Measurements from ENCODE around the gene ERF.
A peak's percentile ranks its signal among the peaks of the same experiment; 100 is the strongest.

The ERF gene

GRCh38 chr19:42254850-42255765, at the start of gene ERF:
ERF (minus strand) TSS chr19:42255128; CDS start chr19:42254999, 129 bp downstream.
- DNase-seq = peak; percentile 60 to 93

DNA sequence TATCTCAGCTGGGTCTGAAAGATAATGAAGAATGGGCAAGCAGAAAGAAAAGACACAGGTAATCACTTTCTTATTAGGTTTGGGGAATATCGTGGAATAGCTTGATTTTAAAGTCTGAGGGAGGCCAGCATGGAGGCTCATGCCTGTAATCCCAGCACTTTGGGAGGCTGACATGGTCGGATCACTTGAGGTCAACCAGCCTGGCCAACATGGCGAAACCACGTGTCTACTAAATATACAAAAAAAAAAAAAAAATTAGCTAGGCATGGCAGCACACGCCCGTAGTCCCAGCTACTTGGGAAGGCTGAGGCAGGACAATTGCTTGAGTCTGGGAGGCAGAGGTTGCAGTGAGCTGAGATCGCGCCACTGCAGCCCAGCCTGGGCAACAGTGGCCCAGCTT, 48.9 kb upstream of the ERF start:
- DNase-seq = no peak

DNA sequence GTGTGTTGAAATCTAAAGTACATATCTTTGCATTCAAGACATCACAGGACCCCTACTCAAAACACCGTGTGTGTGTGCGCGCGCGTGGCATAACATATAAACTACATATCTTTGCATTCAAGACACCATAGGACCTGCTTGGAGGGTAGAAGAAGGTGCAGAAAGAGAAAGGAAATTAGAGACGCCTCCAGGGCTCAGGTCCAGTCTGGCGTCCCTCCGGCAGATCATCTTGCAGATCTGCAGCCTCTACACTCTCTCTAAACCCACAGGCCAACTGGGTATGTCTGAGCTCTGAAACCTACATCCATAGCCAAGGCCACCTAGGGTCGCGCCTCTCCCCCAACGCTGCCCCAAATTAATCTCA, 48.2 kb upstream of the ERF start:
- DNase-seq = no peak

DNA sequence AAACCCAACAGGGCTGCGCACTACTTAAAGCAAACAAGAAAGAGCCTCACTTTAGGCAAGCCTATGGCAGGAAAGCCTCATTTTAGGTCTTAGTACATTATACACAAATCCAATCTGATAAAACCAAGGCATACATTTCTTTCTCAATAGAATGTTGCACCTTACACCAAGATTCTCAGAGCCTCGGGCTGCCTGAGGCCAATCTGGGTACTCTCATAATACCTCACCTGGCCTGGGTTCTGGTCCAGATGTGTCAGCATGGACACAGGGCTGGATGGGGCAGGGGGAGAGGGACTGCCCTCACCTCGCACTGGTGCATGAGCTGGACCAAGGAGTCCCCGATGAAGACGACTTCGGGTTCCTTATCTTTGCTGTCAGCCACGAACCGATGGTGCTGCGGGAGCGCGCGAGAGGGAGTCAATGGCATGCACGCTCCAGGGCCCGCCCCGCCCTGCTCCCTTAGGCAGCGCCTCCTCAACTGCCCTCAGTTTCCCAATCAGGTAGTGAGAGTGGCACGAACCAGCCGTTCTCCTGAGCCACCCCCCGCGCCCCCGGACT, 46.8 kb upstream of the ERF start, which contains the start of gene PRR19:
Gene PRR19, plus strand, starts transcription at position 487 of the 558 bp plus-strand sequence. CDS start 7,453 bp downstream, outside the sequence.
- no peak for DNase-seq

DNA sequence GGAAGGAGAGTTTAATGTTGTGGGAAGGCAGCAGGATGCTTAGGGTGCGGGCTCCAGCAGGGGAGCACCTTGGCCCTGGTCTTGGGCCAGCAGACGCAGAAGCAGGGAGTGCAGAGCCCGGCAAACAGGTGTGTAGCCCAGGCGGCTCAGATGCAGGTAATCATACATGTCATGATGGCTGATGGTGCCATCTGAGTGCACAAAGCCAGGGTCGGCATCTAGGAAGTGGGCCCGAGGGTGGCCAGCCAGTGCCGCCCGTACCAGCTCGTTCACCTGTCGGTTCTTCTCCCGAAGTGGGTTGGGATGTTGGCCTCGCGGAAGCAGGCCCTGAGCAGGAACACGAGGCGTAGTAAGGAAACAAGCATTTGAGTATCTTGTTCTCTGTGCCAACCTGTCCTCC, 42.1 kb upstream of the ERF start:
- DNase-seq = no peak

DNA sequence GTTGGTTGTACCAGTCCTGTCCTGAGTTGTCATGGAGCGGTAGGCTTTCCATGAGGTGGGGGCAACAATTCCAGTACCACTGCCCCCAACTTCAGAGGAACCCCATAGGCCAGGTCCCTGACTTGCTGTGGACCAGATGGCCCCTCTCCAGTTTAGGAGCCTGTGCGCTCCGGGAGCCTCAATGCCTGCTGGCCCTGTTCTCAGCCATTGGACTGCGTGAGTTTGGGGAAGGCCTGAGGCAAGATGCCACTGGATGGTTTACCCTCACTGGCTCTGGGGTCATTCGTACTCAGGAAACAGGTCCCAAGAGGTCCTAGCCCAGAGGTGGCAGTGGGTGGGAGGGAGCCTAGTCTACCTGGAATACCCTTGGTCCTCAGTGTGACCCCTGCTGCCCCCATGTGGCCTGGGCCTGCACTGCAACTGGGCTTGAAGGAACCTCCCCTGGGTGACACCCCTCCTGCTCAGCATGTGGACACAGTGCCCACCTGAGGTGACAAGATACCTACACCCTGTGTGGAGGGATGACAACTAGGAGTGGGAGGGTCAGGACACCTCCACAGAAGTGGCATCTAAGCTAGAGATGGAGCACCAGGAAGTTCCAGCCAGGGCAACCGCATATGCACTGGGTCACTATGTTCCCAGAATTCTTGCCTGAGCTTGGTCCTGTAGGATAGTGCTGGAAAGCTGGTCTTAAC, 41.0 kb upstream of the ERF start:
- DNase-seq = peak; percentile 44 to 45

DNA sequence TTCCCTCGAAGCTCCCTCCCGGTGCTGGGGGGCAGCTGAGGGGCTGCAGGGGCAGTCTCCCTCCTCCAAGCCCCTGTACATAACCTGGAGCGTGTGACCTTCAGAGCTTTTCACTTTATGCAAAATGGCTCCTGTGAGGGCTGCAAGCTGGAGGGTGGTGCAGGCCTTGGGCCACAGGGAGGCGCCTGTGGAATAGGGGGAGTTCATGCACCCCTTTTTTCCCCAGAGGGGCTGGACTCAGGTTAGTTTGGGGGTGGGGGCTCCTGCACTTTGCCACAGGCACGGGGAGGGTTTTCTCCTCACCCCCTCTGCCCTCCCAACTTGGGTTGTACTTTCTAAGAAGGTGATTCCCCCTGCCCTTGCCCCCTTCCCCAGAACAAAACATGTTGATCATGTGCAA, 40.4 kb upstream of the ERF start:
- no peak for DNase-seq

- no peak for DNase-seq
These were observed 39.7 kb upstream of the ERF start for GRCh38 chr19:42294471-42295137.

DNA sequence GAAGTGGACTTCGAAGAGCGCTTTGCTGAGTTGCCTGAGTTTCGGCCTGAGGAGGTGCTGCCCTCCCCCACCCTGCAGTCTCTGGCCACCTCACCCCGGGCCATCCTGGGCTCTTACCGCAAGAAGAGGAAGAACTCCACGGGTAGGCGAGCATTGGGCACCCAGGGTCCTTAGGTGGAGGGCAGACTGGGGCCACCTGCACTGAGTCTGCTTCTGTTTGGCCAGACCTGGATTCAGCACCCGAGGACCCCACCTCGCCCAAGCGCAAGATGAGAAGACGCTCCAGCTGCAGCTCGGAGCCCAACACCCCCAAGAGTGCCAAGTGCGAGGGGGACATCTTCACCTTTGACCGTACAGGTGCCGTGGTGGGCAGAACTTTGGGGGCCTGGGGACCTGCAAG, 39.0 kb upstream of the ERF start:
- no peak for DNase-seq

- no peak for DNase-seq
These were observed 38.6 kb upstream of the ERF start for GRCh38 chr19:42293540-42293939.

GRCh38 chr19:42292963-42293362, 38.0 kb upstream of the ERF start:
- no peak for DNase-seq

DNA sequence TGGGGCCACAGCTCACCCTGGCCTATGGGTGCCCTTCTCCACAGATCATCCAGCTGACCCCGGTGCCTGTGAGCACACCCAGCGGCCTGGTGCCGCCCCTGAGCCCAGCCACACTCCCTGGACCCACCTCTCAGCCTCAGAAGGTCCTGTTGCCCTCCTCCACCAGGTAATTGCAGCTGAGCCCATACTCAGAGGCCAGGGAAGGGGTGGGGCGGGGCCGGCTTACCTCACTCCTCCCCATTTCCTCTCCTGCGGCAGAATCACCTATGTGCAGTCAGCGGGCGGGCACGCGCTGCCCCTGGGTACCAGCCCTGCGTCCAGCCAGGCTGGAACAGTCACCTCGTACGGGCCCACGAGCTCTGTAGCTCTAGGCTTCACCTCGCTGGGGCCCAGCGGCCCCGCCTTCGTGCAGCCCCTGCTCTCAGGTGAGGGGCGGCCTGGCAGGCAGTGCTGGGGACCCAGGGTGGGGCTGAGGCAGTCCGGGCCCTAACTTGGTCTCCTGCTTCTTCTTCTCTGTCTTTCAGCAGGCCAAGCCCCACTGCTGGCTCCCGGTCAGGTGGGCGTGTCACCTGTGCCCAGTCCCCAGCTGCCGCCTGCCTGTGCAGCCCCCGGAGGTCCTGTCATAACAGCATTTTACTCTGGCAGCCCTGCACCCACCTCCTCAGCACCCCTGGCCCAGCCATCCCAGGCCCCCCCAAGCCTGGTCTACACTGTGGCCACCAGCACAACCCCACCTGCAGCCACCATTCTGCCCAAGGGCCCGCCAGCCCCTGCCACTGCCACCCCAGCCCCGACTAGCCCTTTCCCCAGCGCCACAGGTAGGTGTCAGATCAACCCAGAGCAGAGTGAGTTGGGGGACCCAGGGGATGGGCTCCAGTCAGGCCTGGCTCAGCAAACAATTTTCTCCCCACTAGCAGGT, 37.4 kb upstream of the ERF start:
- DNase-seq = no peak

DNA sequence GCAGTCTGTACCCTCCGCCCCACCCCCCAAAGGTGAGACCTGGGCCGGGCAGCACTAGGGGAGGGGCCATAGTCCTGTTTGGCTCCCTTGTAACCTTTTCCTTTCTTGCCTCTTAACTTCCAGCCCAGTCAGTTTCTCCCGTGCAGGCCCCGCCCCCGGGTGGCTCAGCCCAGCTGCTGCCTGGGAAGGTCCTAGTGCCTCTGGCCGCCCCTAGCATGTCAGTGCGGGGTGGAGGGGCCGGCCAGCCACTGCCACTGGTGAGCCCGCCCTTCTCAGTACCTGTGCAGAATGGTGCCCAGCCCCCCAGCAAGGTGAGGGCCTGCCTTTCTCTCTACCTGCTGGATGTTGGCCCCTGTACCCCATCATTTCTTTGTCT, 36.5 kb upstream of the ERF start:
- no peak for DNase-seq

GRCh38 chr19:42290523-42291434, 35.9 kb upstream of the ERF start:
- peak in 1 of 2 donors; percentile 74 for DNase-seq

GRCh38 chr19:42290136-42290522, 35.2 kb upstream of the ERF start:
- DNase-seq = no peak

DNA sequence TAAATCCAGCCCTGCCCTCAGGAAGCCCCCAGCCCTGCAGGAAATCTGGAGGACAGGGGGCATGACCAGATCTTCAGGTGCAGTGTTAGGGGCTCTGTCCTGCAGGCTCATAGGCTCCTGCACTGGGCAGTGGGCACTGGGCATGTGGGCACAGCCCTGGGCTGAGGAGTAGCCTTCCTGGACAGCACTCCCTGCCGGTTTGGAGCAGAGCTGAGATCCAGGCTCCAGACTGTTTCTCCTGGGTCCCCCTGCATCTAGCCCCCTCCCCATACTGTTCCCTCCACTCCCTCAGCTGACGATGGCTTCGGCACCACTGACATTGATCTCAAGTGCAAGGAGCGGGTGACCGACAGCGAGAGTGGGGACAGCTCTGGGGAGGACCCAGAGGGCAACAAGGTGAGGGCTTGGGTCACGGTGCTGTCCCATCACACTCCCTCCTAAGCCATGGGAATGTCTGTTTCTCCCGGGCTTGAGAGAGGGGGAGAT, 34.7 kb upstream of the ERF start:
- no peak for DNase-seq

DNA sequence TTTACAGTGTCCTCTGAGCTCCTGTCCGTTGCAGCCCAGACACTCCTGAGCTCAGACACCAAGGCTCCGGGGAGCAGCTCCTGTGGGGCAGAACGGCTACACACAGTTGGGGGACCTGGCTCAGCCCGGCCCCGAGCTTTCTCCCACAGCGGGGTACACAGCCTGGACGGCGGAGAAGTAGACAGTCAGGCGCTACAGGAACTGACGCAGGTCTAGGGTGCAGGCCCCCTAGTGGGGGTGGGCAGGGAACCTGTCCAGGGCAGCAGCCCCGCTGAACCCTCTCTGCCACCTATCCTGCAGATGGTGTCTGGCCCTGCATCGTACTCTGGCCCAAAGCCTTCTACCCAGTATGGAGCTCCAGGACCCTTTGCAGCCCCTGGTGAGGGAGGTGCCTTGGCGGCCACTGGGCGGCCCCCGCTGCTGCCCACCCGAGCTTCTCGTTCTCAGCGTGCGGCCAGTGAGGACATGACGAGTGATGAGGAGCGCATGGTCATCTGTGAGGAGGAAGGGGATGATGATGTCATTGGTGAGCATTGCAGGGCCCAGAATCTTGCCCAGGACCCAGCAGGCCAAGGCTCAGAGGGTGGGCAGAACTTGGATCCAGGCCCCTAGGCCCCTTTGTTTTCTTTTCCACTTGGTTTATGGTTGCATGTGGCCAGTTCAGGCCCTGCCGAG, 34.1 kb upstream of the ERF start:
- DNase-seq = no peak

DNA sequence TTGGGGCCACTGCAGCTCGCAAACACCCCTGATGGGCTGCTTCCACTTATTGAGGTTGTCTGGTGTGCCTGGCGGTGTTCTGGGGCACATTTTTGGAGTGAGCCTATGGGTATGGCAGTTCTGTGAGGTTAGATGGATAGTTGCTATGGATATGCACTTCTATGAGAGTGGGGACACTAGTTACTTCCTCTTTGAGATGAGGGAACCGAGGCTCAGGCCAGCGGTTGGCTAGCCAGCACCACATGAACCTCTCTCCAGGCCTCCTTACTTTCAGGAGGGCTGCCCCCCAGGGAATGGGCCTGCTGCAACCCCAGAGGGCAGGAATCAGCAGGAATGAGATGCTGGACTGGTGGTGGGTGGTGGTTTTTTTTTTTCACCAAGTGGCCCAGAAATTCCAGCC, 33.5 kb upstream of the ERF start:
- DNase-seq = no peak

DNA sequence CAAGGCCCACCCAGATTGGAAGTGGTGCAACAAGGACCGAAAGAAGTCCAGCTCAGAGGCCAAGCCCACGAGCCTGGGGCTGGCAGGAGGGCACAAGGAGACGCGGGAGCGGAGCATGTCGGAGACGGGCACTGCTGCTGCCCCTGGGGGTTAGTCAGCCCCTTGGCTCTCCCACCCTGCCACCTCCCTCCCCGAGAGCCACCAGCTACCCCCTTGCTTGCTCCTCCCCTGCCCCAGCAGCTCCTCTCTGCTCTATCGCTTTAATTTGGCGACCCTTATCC, 32.8 kb upstream of the ERF start:
- DNase-seq = no peak

GRCh38 chr19:42287017-42287826, 32.3 kb upstream of the ERF start:
- no peak for DNase-seq

All from bone marrow (tissue), 2 donors.